Hepatocyte (in vitro differentiated cells): ENCODE data around the gene SPON1. TPM values are rescaled to one million over a fixed set of nuclear protein-coding genes. Genes with fewer than 3 reads are reported as not detected.

Source experiments
- DNase-seq: peaks from one replicate; pipeline ENCODE4 v3.0.0-alpha.2; 2016; ENCODE audit warnings: low spot score
- H2AFZ ChIP-seq: fragments of 200-600 bp; sonication (generic); 2 replicates; pipeline ENCODE4 v1.6.0; 2016; ENCODE audit warnings: antibody characterized with exemption, mild to moderate bottlenecking
- H3K27ac ChIP-seq: fragments of 200-600 bp; sonication (generic); 2 replicates; pipeline ENCODE4 v1.5.1; 2016; ENCODE audit warnings: mild to moderate bottlenecking
- H3K27me3 ChIP-seq: fragments of 200-600 bp; sonication (generic); 2 replicates; pipeline ENCODE4 v1.6.1; 2016
- H3K36me3 ChIP-seq: fragments of 200-600 bp; sonication (generic); replicated peaks from 2 replicates; pipeline ENCODE4 v1.5.1; 2016; ENCODE audit warnings: low read depth; ENCODE audit not compliant: insufficient read depth
- H3K4me1 ChIP-seq: fragments of 200-600 bp; sonication (generic); 2 replicates; pipeline ENCODE4 v1.5.1; 2016; ENCODE audit warnings: mild to moderate bottlenecking, moderate library complexity; ENCODE audit not compliant: insufficient read depth
- H3K4me2 ChIP-seq: fragments of 200-600 bp; sonication (generic); 2 replicates; pipeline ENCODE4 v1.6.0; 2016
- H3K4me3 ChIP-seq: fragments of 200-600 bp; sonication (generic); 2 replicates; pipeline ENCODE4 v1.5.1; 2016; ENCODE audit warnings: mild to moderate bottlenecking
- H3K79me2 ChIP-seq: fragments of 200-600 bp; sonication (generic); 2 replicates; pipeline ENCODE4 v1.6.0; 2017; ENCODE audit warnings: mild to moderate bottlenecking
- H3K9me2 ChIP-seq: fragments of 200-600 bp; sonication (generic); replicated peaks from 2 replicates; pipeline ENCODE4 v1.6.0; 2017; ENCODE audit warnings: mild to moderate bottlenecking; ENCODE audit not compliant: insufficient read depth
- H3K9me3 ChIP-seq: fragments of 200-600 bp; sonication (generic); 2 replicates; pipeline ENCODE4 v1.5.1; 2016; ENCODE audit warnings: low read depth, mild to moderate bottlenecking
- H4K20me1 ChIP-seq: fragments of 200-600 bp; sonication (generic); 2 replicates; pipeline ENCODE4 v1.6.0; 2016; ENCODE audit warnings: mild to moderate bottlenecking; ENCODE audit not compliant: insufficient read depth, poor library complexity, severe bottlenecking
- EZH2 ChIP-seq: fragments of 200-600 bp; sonication (generic); IDR thresholded peaks from 2 replicates; pipeline ENCODE4 v1.6.1; 2016; ENCODE audit warnings: antibody characterized with exemption, mild to moderate bottlenecking, borderline replicate concordance
- EZH2phosphoT487 ChIP-seq: fragments of 200-600 bp; sonication (generic); IDR thresholded peaks from one replicate; pipeline ENCODE4 v1.6.1; 2018; ENCODE audit warnings: antibody characterized with exemption, mild to moderate bottlenecking, low read depth, moderate library complexity; ENCODE audit not compliant: unreplicated experiment, severe bottlenecking
- WGBS: methylation state at CpG from one replicate; pipeline ENCODE4 v1.1.6; 2016; ENCODE audit warnings: low lambda C conversion rate; ENCODE audit errors: missing lambda C conversion rate; 5-methylcytosine and 5-hydroxymethylcytosine counted together
- polyA plus RNA-seq: library from polyadenylated mRNA; unstranded; fragments of >200 nt; fragmentation: Nextera tagmentation; extraction: Ambion mirVana; gene quantifications from 2 replicates; pipeline ENCODE4 v1.2.1, GENCODE V29; 2016
- total RNA-seq: library from RNA; depleted of rRNA; stranded (reverse); fragments of >200 nt; gene quantifications from 2 replicates; pipeline ENCODE4 v1.2.3, GENCODE V29; 2014
- TF ChIP-seq, protein P1 (sequence below): fragments of 200-600 bp; sonication (generic); IDR thresholded peaks from 2 replicates; pipeline ENCODE4 v1.5.1; 2016; ENCODE audit warnings: antibody characterized with exemption, mild to moderate bottlenecking; ENCODE audit not compliant: poor library complexity

SPON1 gene
- total and polyA plus RNA-seq, 2 experiments from 2014 or later, result 47.8 to 73.1 TPM

DNA sequence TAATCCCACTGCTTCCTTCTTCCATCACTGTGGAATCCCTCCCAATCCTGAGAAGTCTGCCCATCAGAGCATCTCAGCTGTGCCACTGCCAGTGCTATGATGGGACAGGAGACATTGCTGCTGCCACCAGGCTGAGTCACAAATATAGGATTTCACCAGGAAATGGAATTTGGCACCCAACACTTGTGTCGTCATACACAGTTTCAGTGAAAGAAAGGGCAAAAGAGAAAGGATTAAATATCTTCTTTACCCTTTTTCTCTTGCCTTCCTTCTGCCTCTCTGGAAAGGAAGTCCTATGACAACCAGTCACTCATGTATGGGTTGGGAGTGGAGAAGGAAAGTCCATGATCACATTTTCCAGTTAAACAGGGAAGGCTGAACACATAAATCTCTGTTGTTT, 133.4 kb downstream of the SPON1 start:
- H3K27me3 ChIP-seq, result no peaks in the 10 kb centered on the region
- 95% methylated on average over 1 of the region's 1 CpG for WGBS
- H3K36me3 ChIP-seq, result no peaks in the 10 kb centered on the region
- no peak for DNase-seq
- TF ChIP-seq EZH2 (no peak), EZH2phosphoT487 (no peak)
- TF ChIP-seq, protein P1, sequence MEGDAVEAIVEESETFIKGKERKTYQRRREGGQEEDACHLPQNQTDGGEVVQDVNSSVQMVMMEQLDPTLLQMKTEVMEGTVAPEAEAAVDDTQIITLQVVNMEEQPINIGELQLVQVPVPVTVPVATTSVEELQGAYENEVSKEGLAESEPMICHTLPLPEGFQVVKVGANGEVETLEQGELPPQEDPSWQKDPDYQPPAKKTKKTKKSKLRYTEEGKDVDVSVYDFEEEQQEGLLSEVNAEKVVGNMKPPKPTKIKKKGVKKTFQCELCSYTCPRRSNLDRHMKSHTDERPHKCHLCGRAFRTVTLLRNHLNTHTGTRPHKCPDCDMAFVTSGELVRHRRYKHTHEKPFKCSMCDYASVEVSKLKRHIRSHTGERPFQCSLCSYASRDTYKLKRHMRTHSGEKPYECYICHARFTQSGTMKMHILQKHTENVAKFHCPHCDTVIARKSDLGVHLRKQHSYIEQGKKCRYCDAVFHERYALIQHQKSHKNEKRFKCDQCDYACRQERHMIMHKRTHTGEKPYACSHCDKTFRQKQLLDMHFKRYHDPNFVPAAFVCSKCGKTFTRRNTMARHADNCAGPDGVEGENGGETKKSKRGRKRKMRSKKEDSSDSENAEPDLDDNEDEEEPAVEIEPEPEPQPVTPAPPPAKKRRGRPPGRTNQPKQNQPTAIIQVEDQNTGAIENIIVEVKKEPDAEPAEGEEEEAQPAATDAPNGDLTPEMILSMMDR, result no peak
- no peaks in the 10 kb centered on the region for H3K4me1 ChIP-seq
- no peak overlapping the region for H3K27ac ChIP-seq
- H2AFZ ChIP-seq, result no peak overlapping the region
- H3K9me2 ChIP-seq, result no peaks in the 10 kb centered on the region
- no peak overlapping the region for H3K4me2 ChIP-seq
- no peaks in the 10 kb centered on the region for H3K79me2 ChIP-seq
- no peaks in the 10 kb centered on the region for H3K9me3 ChIP-seq
- no peak overlapping the region for H3K4me3 ChIP-seq
- no peaks in the 10 kb centered on the region for H4K20me1 ChIP-seq

DNA sequence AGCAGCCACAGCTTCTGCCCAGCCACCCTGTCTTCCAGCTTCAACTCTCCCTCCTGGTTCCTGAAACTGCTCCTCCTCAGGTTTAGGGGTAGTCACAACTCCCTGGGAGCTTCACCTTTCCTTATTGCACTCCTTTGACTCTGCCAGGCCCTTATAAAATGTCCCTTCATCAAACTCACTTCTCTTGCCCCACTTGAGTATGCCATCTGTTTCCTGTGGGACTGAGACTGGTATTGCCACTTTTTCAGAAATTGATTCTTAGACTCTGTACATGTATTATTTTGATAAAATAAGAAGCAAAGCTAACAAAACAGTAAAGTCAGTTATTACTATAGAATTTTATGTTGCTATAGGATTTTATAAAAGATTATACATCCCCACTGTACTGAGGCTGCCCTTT, 134.1 kb downstream of the SPON1 start:
- no peaks in the 10 kb centered on the region for H3K9me2 ChIP-seq
- no peaks in the 10 kb centered on the region for H3K79me2 ChIP-seq
- H3K36me3 ChIP-seq, result no peaks in the 10 kb centered on the region
- no peaks in the 10 kb centered on the region for H3K4me1 ChIP-seq
- DNase-seq, result no peak
- no peaks in the 10 kb centered on the region for H4K20me1 ChIP-seq
- no peaks in the 10 kb centered on the region for H3K9me3 ChIP-seq
- H3K27ac ChIP-seq, result no peak overlapping the region
- H3K27me3 ChIP-seq, result no peaks in the 10 kb centered on the region
- no peak overlapping the region for H3K4me3 ChIP-seq
- no peak for TF ChIP-seq EZH2
- TF ChIP-seq, protein P1, result no peak
- no peak for TF ChIP-seq EZH2phosphoT487
- no peak overlapping the region for H3K4me2 ChIP-seq
- no peak overlapping the region for H2AFZ ChIP-seq

DNA sequence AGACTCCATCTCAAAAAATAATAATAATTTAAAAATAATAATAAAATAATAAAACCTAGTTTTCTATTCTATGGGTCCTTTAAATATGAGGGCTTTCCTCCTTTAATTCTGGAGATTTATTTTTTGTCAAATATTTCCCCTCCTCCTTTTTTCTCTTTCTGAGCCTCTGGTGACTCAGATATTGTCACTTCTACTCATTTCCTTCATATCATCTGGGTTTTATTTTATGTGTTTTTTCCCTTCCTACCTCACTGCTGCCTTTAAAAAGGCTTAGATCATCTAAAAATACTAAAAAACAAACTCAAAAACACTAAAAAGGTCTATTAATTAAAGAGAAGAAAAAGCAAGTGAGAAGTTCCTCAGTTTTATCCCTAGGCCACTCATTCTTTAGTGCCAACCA, 138.9 kb downstream of the SPON1 start:
- Histone ChIP-seq H3K27ac (no peak overlapping the region), H3K4me1 (no peaks in the 10 kb centered on the region), H4K20me1 (no peaks in the 10 kb centered on the region), H3K27me3 (no peaks in the 10 kb centered on the region), H2AFZ (no peak overlapping the region), H3K9me3 (no peaks in the 10 kb centered on the region), H3K79me2 (no peaks in the 10 kb centered on the region), H3K9me2 (no peaks in the 10 kb centered on the region), H3K36me3 (no peaks in the 10 kb centered on the region), H3K4me3 (no peak overlapping the region), H3K4me2 (no peak overlapping the region)
- DNase-seq, result no peak
- TF ChIP-seq, protein P1, result no peak
- no peak for TF ChIP-seq EZH2phosphoT487
- TF ChIP-seq EZH2, result no peak

DNA sequence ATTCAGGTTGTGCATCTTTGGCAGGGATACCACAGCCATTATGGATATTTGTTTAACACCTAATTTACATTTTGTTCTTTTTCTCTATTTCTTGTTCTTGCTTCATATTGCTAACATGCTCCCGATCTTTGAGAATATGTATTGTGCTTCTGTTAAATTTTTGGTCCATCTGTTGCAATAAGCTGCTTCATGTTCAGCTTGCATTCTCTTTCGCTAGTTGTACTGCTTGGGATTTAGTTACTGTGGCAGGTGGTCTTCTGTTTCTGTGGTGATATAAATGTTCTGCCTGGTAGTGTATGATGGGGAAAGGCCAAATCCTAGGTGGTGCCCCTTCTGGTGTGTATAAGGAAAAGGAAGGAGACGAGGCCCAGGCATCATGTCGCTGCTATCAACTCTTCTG, 140.2 kb downstream of the SPON1 start:
- H3K36me3 ChIP-seq, result no peaks in the 10 kb centered on the region
- H4K20me1 ChIP-seq, result no peaks in the 10 kb centered on the region
- H3K4me2 ChIP-seq, result no peak overlapping the region
- no peaks in the 10 kb centered on the region for H3K79me2 ChIP-seq
- H2AFZ ChIP-seq, result no peak overlapping the region
- peaks cover 6% of the 10 kb centered on the region for H3K4me1 ChIP-seq
- no peak for DNase-seq
- WGBS, result 72% methylated on average over 4 of the region's 4 CpGs
- H3K27me3 ChIP-seq, result no peaks in the 10 kb centered on the region
- H3K27ac ChIP-seq, result no peak overlapping the region
- H3K9me2 ChIP-seq, result no peaks in the 10 kb centered on the region
- no peak overlapping the region for H3K4me3 ChIP-seq
- no peak for TF ChIP-seq EZH2
- TF ChIP-seq, protein P1, result no peak
- TF ChIP-seq EZH2phosphoT487, result no peak
- no peaks in the 10 kb centered on the region for H3K9me3 ChIP-seq
